Measurements from ENCODE around the gene TRIP6.

GRCh38 chr7:100878685-100879084, 11.5 kb downstream of the TRIP6 start:
- TF ChIP-seq CREB1 (CRISPR knock-in tag; IDR thresholded peaks at IDR 0.05; ENCODE audit: low read depth) = no peak
- no peak for TF ChIP-seq CTCF (conservative IDR thresholded peaks at IDR 0.05; ENCODE audit: low read depth in 2 of 2)
- TF ChIP-seq EZH2 (IDR thresholded peaks at IDR 0.05; ENCODE audit: low read depth, unreplicated experiment) = no peak
- no peak for TF ChIP-seq POLR2AphosphoS5 (IDR thresholded peaks at IDR 0.05; ENCODE audit: low read depth)
- no peak for TF ChIP-seq REST (IDR thresholded peaks at IDR 0.05; ENCODE audit: unreplicated experiment)
- no peak for TF ChIP-seq JUNB (IDR thresholded peaks at IDR 0.05; ENCODE audit: unreplicated experiment)
- TF ChIP-seq EZH2phosphoT487 (IDR thresholded peaks at IDR 0.05; ENCODE audit: unreplicated experiment) = no peak
- no peak for TF ChIP-seq ETS1 (IDR thresholded peaks at IDR 0.05)
- TF ChIP-seq STAT1 (IDR thresholded peaks at IDR 0.05; ENCODE audit: unreplicated experiment) = no peak
- no peak for TF ChIP-seq ZNF331 (CRISPR knock-in tag; IDR thresholded peaks at IDR 0.05; ENCODE audit: low read depth)
- TF ChIP-seq ZNF114 (CRISPR knock-in tag; IDR thresholded peaks at IDR 0.05) = no peak
- TF ChIP-seq ZNF462 (CRISPR knock-in tag; IDR thresholded peaks at IDR 0.05) = no peak
- no peak for TF ChIP-seq NANOG (IDR thresholded peaks at IDR 0.05; ENCODE audit: borderline replicate concordance)

Data from GM23338 (cell line).